GM19468 (cell line): ENCODE results near the gene TLX3.
"Not testable (repeated sequence)": the region's sequence is repeated elsewhere in the genome, so short reads cannot be mapped to it uniquely, and the experiment has no call there.

ENCODE experiments used
- ATAC-seq: cut with Tn5 transposase; IDR thresholded peaks from one replicate; pipeline ENCODE4 v1.9.1; 2021; ENCODE audit warnings: mild to moderate bottlenecking, moderate library complexity, moderate number of reproducible peaks; ENCODE audit not compliant: unreplicated experiment; ENCODE audit errors: extremely low read depth

TLX3 gene

GRCh38 chr5:171308453-171309275 lies at the start of gene TLX3:
Gene TLX3 (plus strand): TSS chr5:171309248. CDS start chr5:171309366, 118 bp downstream.
- no peak for ATAC-seq

GRCh38 chr5:171261361-171261760 lies 47.7 kb upstream of the TLX3 start:
- no peak for ATAC-seq

GRCh38 chr5:171261904-171262303 lies 47.1 kb upstream of the TLX3 start:
- no peak for ATAC-seq

- ATAC-seq = no peak
Measured at GRCh38 chr5:171263181-171263580, 45.9 kb upstream of the TLX3 start.

- ATAC-seq = no peak
Measured at GRCh38 chr5:171264843-171265242, 44.2 kb upstream of the TLX3 start.

GRCh38 chr5:171268700-171269620 lies 40.1 kb upstream of the TLX3 start:
- ATAC-seq = no peak

- no peak for ATAC-seq
Measured at GRCh38 chr5:171269717-171270116, 39.3 kb upstream of the TLX3 start.

GRCh38 chr5:171270136-171270535 lies 38.9 kb upstream of the TLX3 start:
- ATAC-seq = no peak

GRCh38 chr5:171271798-171272197 lies 37.2 kb upstream of the TLX3 start:
- no peak for ATAC-seq

GRCh38 chr5:171272996-171273970 lies 35.8 kb upstream of the TLX3 start:
- no peak for ATAC-seq

- ATAC-seq = no peak
Measured at GRCh38 chr5:171275841-171276544, 33.1 kb upstream of the TLX3 start.

- ATAC-seq = no peak
Measured at GRCh38 chr5:171283753-171284152, 25.3 kb upstream of the TLX3 start.

GRCh38 chr5:171285465-171285864 lies 23.6 kb upstream of the TLX3 start:
- ATAC-seq = no peak

- ATAC-seq = no peak
Measured at GRCh38 chr5:171288066-171288465, 21.0 kb upstream of the TLX3 start.

GRCh38 chr5:171291371-171291770 lies 17.7 kb upstream of the TLX3 start:
- no peak for ATAC-seq

GRCh38 chr5:171295299-171295698 lies 13.7 kb upstream of the TLX3 start:
- no peak for ATAC-seq

- no peak for ATAC-seq
Measured at GRCh38 chr5:171295801-171296200, 13.2 kb upstream of the TLX3 start.

- ATAC-seq = not testable (repeated sequence)
Measured at GRCh38 chr5:171297941-171298340, 11.1 kb upstream of the TLX3 start.

GRCh38 chr5:171299228-171299627 lies 9.8 kb upstream of the TLX3 start:
- no peak for ATAC-seq
